HEK293 (cell line): Measurements from ENCODE around the gene ALKBH3.

ENCODE experiments used
- CTCF ChIA-PET: fragments of 350-600 bp; formaldehyde crosslinking; extraction: SDS; loops from one replicate; lab custom pipeline; 2021; ENCODE audit warnings: antibody characterized with exemption; lab: Yijun Ruan, JAX
- POLR2A ChIA-PET: fragments of 300-600 bp; formaldehyde crosslinking; extraction: SDS; loops from one replicate; lab custom pipeline; 2020; ENCODE audit warnings: antibody characterized with exemption, inconsistent platforms; lab: Yijun Ruan, JAX
- H3K27ac ChIP-seq: fragments of 200-500 bp; sonication (Bioruptor generic); 2 replicates; pipeline ENCODE4 v1.5.1; 2014; ENCODE audit warnings: low read depth, low read length, control low read depth, inconsistent platforms; ENCODE audit errors: extremely low read depth
- H3K36me3 ChIP-seq, 2 experiments: fragments of 200-500 bp in 1 of 2; sonication (Bioruptor generic) in 1 of 2; 1 replicate in 1 of 2; 2 replicates in 1 of 2; pipeline ENCODE4 v1.5.1; 2014 to 2017; ENCODE audit warnings: inconsistent platforms in 2 of 2, low read length in 2 of 2; ENCODE audit not compliant: control insufficient read depth in 2 of 2, insufficient read depth in 1 of 2
- H3K4me1 ChIP-seq: fragments of 200-500 bp; sonication (Bioruptor generic); 2 replicates; pipeline ENCODE4 v1.5.1; 2014; ENCODE audit warnings: mild to moderate bottlenecking, low read length, inconsistent platforms; ENCODE audit not compliant: control insufficient read depth, insufficient read depth
- H3K4me3 ChIP-seq: 2 replicates; pipeline ENCODE4 v1.5.1; 2011; ENCODE audit warnings: low read depth, mild to moderate bottlenecking, control low read depth, low read length, moderate library complexity
- H3K9me3 ChIP-seq: fragments of 200-500 bp; sonication (Bioruptor generic); 2 replicates; pipeline ENCODE4 v1.5.1; 2014; ENCODE audit warnings: low read depth, low read length, inconsistent platforms; ENCODE audit not compliant: control insufficient read depth, insufficient read depth
- HOXC10 ChIP-seq: sonication (generic); formaldehyde crosslinking; IDR thresholded peaks from 2 replicates; pipeline ENCODE4 v1.8.1; 2023; ENCODE audit warnings: mild to moderate bottlenecking, missing genetic modification reagents
- KLF9 ChIP-seq: fragments of 450-650 bp; formaldehyde crosslinking; IDR thresholded peaks from 2 replicates; pipeline ENCODE4 v1.5.1; 2016; ENCODE audit warnings: missing biosample characterization, missing genetic modification characterization, low read depth
- REPIN1 ChIP-seq: fragments of 450-650 bp; formaldehyde crosslinking; IDR thresholded peaks from 2 replicates; pipeline ENCODE4 v1.5.1; 2017; ENCODE audit warnings: missing biosample characterization, missing genetic modification characterization, low read depth
- WT1 ChIP-seq: fragments of 450-650 bp; formaldehyde crosslinking; IDR thresholded peaks from 2 replicates; pipeline ENCODE4 v1.5.1; 2016; ENCODE audit warnings: missing biosample characterization, missing genetic modification characterization
- ZBTB7A ChIP-seq: fragments of 450-650 bp; formaldehyde crosslinking; IDR thresholded peaks from 2 replicates; pipeline ENCODE4 v1.5.1; 2016; ENCODE audit warnings: low read depth, missing biosample characterization, missing genetic modification characterization
- ZNF324 ChIP-seq: fragments of 450-650 bp; formaldehyde crosslinking; IDR thresholded peaks from 2 replicates; pipeline ENCODE4 v1.5.1; 2016; ENCODE audit warnings: missing biosample characterization, missing genetic modification characterization
- ZNF335 ChIP-seq: fragments of 450-650 bp; formaldehyde crosslinking; conservative IDR thresholded peaks from 2 replicates; pipeline ENCODE4 v1.5.1; 2016; ENCODE audit warnings: missing biosample characterization, missing genetic modification characterization
- ZNF394 ChIP-seq: fragments of 450-650 bp; formaldehyde crosslinking; IDR thresholded peaks from 2 replicates; pipeline ENCODE4 v1.5.1; 2016; ENCODE audit warnings: missing biosample characterization, missing genetic modification characterization, mild to moderate bottlenecking, moderate library complexity, borderline replicate concordance
- ZNF426 ChIP-seq: fragments of 450-650 bp; formaldehyde crosslinking; IDR thresholded peaks from 2 replicates; pipeline ENCODE4 v1.5.1; 2017; ENCODE audit warnings: missing biosample characterization, missing genetic modification characterization, mild to moderate bottlenecking, inconsistent platforms, moderate library complexity
- ZNF514 ChIP-seq: fragments of 450-650 bp; formaldehyde crosslinking; IDR thresholded peaks from 2 replicates; pipeline ENCODE4 v1.5.1; 2016; ENCODE audit warnings: missing biosample characterization, missing genetic modification characterization
- ZNF571 ChIP-seq: fragments of 450-650 bp; formaldehyde crosslinking; IDR thresholded peaks from 2 replicates; pipeline ENCODE4 v1.5.0; 2017; ENCODE audit warnings: missing biosample characterization, missing genetic modification characterization
- ZNF747 ChIP-seq: fragments of 450-650 bp; formaldehyde crosslinking; IDR thresholded peaks from 2 replicates; pipeline ENCODE4 v1.5.1; 2016; ENCODE audit warnings: missing biosample characterization, missing genetic modification characterization
- ZNF777 ChIP-seq: fragments of 450-650 bp; formaldehyde crosslinking; IDR thresholded peaks from 2 replicates; pipeline ENCODE4 v1.5.1; 2017; ENCODE audit warnings: missing biosample characterization, missing genetic modification characterization, borderline replicate concordance
- ZNF792 ChIP-seq: fragments of 450-650 bp; formaldehyde crosslinking; IDR thresholded peaks from 2 replicates; pipeline ENCODE4 v1.5.1; 2016; ENCODE audit warnings: missing biosample characterization, missing genetic modification characterization
- TF ChIP-seq, protein P1 (sequence below): IDR thresholded peaks from 2 replicates; pipeline ENCODE4 v1.6.1; 2011; ENCODE audit warnings: mild to moderate bottlenecking, low read depth, low read length, borderline replicate concordance
- TF ChIP-seq, protein P2 (sequence below): fragments of 450-650 bp; formaldehyde crosslinking; IDR thresholded peaks from 2 replicates; pipeline ENCODE4 v1.5.1; 2016; ENCODE audit warnings: missing biosample characterization, missing genetic modification characterization
- TF ChIP-seq, protein P3 (sequence below): fragments of 450-650 bp; formaldehyde crosslinking; IDR thresholded peaks from 2 replicates; pipeline ENCODE4 v1.5.1; 2017; ENCODE audit warnings: missing biosample characterization, missing genetic modification characterization
- TF ChIP-seq, protein P4 (sequence below): fragments of 450-650 bp; formaldehyde crosslinking; IDR thresholded peaks from 2 replicates; pipeline ENCODE4 v1.5.1; 2016; ENCODE audit warnings: missing biosample characterization, missing genetic modification characterization

The ALKBH3 gene

DNA sequence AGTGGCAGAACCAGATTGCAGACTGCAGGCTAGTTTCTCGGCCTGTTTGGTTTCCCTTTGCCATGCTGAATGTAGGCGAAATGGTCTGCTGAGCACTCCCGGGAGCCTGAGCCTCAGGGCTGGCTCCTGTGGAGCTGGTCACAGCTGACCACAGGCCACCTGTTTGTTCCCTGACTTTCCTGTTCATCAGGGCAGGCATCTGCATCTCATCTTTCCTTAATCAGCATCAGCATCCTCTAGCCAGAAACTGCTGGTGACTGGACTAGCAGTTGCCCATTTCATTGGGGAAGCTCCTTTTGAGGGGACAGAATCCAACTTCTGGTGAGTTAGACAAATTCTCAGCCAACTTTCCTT, 41.6 kb downstream of the ALKBH3 start:
- CTCF ChIA-PET, result no interaction called here
- H3K4me3 ChIP-seq, result no peak overlapping the region
- H3K27ac ChIP-seq, result no peak overlapping the region
- TF ChIP-seq REPIN1 (no peak), ZNF335 (no peak), ZNF747 (no peak), ZNF792 (tag by site-specific recombination) (no peak), HOXC10 (no peak), ZNF777 (tag by site-specific recombination) (no peak), ZNF394 (tag by site-specific recombination) (no peak), ZNF514 (no peak), WT1 (tag by site-specific recombination) (no peak), ZNF324 (tag by site-specific recombination) (no peak), ZNF571 (tag by site-specific recombination) (no peak), ZBTB7A (tag by site-specific recombination) (no peak), ZNF426 (tag by site-specific recombination) (no peak), KLF9 (tag by site-specific recombination) (no peak)
- TF ChIP-seq, protein P1, sequence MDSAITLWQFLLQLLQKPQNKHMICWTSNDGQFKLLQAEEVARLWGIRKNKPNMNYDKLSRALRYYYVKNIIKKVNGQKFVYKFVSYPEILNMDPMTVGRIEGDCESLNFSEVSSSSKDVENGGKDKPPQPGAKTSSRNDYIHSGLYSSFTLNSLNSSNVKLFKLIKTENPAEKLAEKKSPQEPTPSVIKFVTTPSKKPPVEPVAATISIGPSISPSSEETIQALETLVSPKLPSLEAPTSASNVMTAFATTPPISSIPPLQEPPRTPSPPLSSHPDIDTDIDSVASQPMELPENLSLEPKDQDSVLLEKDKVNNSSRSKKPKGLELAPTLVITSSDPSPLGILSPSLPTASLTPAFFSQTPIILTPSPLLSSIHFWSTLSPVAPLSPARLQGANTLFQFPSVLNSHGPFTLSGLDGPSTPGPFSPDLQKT, result no peak
- TF ChIP-seq, protein P2, sequence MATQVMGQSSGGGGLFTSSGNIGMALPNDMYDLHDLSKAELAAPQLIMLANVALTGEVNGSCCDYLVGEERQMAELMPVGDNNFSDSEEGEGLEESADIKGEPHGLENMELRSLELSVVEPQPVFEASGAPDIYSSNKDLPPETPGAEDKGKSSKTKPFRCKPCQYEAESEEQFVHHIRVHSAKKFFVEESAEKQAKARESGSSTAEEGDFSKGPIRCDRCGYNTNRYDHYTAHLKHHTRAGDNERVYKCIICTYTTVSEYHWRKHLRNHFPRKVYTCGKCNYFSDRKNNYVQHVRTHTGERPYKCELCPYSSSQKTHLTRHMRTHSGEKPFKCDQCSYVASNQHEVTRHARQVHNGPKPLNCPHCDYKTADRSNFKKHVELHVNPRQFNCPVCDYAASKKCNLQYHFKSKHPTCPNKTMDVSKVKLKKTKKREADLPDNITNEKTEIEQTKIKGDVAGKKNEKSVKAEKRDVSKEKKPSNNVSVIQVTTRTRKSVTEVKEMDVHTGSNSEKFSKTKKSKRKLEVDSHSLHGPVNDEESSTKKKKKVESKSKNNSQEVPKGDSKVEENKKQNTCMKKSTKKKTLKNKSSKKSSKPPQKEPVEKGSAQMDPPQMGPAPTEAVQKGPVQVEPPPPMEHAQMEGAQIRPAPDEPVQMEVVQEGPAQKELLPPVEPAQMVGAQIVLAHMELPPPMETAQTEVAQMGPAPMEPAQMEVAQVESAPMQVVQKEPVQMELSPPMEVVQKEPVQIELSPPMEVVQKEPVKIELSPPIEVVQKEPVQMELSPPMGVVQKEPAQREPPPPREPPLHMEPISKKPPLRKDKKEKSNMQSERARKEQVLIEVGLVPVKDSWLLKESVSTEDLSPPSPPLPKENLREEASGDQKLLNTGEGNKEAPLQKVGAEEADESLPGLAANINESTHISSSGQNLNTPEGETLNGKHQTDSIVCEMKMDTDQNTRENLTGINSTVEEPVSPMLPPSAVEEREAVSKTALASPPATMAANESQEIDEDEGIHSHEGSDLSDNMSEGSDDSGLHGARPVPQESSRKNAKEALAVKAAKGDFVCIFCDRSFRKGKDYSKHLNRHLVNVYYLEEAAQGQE (tag by site-specific recombination), result no peak
- TF ChIP-seq, protein P3, sequence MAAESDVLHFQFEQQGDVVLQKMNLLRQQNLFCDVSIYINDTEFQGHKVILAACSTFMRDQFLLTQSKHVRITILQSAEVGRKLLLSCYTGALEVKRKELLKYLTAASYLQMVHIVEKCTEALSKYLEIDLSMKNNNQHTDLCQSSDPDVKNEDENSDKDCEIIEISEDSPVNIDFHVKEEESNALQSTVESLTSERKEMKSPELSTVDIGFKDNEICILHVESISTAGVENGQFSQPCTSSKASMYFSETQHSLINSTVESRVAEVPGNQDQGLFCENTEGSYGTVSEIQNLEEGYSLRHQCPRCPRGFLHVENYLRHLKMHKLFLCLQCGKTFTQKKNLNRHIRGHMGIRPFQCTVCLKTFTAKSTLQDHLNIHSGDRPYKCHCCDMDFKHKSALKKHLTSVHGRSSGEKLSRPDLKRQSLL (tag by site-specific recombination), result no peak
- TF ChIP-seq, protein P4, sequence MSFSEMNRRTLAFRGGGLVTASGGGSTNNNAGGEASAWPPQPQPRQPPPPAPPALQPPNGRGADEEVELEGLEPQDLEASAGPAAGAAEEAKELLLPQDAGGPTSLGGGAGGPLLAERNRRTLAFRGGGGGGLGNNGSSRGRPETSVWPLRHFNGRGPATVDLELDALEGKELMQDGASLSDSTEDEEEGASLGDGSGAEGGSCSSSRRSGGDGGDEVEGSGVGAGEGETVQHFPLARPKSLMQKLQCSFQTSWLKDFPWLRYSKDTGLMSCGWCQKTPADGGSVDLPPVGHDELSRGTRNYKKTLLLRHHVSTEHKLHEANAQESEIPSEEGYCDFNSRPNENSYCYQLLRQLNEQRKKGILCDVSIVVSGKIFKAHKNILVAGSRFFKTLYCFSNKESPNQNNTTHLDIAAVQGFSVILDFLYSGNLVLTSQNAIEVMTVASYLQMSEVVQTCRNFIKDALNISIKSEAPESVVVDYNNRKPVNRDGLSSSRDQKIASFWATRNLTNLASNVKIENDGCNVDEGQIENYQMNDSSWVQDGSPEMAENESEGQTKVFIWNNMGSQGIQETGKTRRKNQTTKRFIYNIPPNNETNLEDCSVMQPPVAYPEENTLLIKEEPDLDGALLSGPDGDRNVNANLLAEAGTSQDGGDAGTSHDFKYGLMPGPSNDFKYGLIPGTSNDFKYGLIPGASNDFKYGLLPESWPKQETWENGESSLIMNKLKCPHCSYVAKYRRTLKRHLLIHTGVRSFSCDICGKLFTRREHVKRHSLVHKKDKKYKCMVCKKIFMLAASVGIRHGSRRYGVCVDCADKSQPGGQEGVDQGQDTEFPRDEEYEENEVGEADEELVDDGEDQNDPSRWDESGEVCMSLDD, result no peak
- H3K9me3 ChIP-seq, result no peaks in the 10 kb centered on the region
- POLR2A ChIA-PET, result interaction anchor here (1.3 kb wide), 1 partner anchor 11 kb away, joined by 3 read pairs; no protein-coding TSS in a partner anchor
- H3K36me3 ChIP-seq, result peaks cover 0 to 45% of the 10 kb centered on the region in 2 experiments; a peak in 1 of 3 replicates
- H3K4me1 ChIP-seq, result no peaks in the 10 kb centered on the region
